Lung (tissue), 12 donors: ENCODE data around the gene PLCH1. TPM values are rescaled to one million over a fixed set of nuclear protein-coding genes. Genes with fewer than 3 reads are reported as not detected.
A peak's percentile ranks its signal among the peaks of the same experiment; 100 is the strongest.

Experiments
- ATAC-seq: fragments of 200-7000 bp; cut with Tn5 transposase; one replicate; pipeline ENCODE4 v1.9.1; 2020; ENCODE audit warnings: moderate number of reproducible peaks; ENCODE audit not compliant: insufficient read depth, low FRiP score
- DNase-seq, 3 donors: peaks; one replicate each; pipeline ENCODE4 v3.0.0-alpha.2; 2013 to 2017
- H3K27ac ChIP-seq, 2 donors: one replicate each; pipeline ENCODE4 v1.5.1; 2013; ENCODE audit warnings: mild to moderate bottlenecking in 2 of 2, moderate library complexity in 2 of 2, control low read depth in 1 of 2, inconsistent platforms in 1 of 2, low read depth in 1 of 2, low read length in 1 of 2
- H3K27me3 ChIP-seq, 3 donors: one replicate each; pipeline ENCODE4 v1.5.1; 2013; ENCODE audit warnings: low read length in 2 of 3; ENCODE audit not compliant: control insufficient read depth in 3 of 3, insufficient read depth in 3 of 3
- H3K36me3 ChIP-seq, 4 donors: one replicate each; pipeline ENCODE4 v1.5.1; 2013; ENCODE audit warnings: low read length in 4 of 4, mild to moderate bottlenecking in 1 of 4, moderate library complexity in 1 of 4; ENCODE audit not compliant: control insufficient read depth in 4 of 4, insufficient read depth in 4 of 4
- H3K4me1 ChIP-seq, 5 donors: one replicate each; pipeline ENCODE4 v1.5.1; 2013; ENCODE audit warnings: low read length in 5 of 5, mild to moderate bottlenecking in 2 of 5, moderate library complexity in 1 of 5; ENCODE audit not compliant: control insufficient read depth in 5 of 5, insufficient read depth in 5 of 5
- H3K4me3 ChIP-seq: one replicate; pipeline ENCODE4 v1.5.1; 2013; ENCODE audit warnings: mild to moderate bottlenecking, control low read depth, moderate library complexity
- H3K9ac ChIP-seq, 2 donors: one replicate each; pipeline ENCODE4 v1.5.1; 2013; ENCODE audit warnings: low read length in 2 of 2, control low read depth in 1 of 2; ENCODE audit not compliant: insufficient read depth in 1 of 2
- H3K9me3 ChIP-seq, 4 donors: one replicate each; pipeline ENCODE4 v1.5.1; 2013; ENCODE audit warnings: low read length in 3 of 4, mild to moderate bottlenecking in 1 of 4, moderate library complexity in 1 of 4; ENCODE audit not compliant: control insufficient read depth in 4 of 4, insufficient read depth in 3 of 4
- WGBS, 2 donors: extraction: QIAGEN DNeasy Blood & Tissue Kit; methylation state at CpG; one replicate each; pipeline ENCODE4 v1.1.7; 2013; 5-methylcytosine and 5-hydroxymethylcytosine counted together
- polyA plus RNA-seq, 2 donors: library from polyadenylated mRNA; stranded (reverse); fragments of 200-250 nt; gene quantifications; one replicate each; pipeline ENCODE4 v1.2.1, GENCODE V29; 2013
- total RNA-seq, 2 donors: library from RNA; depleted of rRNA in 1 of 2; stranded (reverse); fragments of >200 nt in 1 of 2; gene quantifications; one replicate each; pipeline ENCODE4 v1.2.1, GENCODE V29; 2014 to 2021
- TF ChIP-seq, protein P1 (sequence below): IDR thresholded peaks from 2 replicates; pipeline ENCODE4 v1.5.1; 2012; ENCODE audit warnings: mild to moderate bottlenecking; ENCODE audit errors: control extremely low read depth, extremely low read depth
- donor health status: control.
- donor health status: control.
- donor health status: Bipolar disorder and iron deficiency.
- donor health status: healthy.
- donor health status: DM: yes; HTN: yes; CAD: no.

Gene PLCH1
- total and polyA plus RNA-seq, 4 donors, result 2.5 to 22.8 (median 9.1) TPM

DNA sequence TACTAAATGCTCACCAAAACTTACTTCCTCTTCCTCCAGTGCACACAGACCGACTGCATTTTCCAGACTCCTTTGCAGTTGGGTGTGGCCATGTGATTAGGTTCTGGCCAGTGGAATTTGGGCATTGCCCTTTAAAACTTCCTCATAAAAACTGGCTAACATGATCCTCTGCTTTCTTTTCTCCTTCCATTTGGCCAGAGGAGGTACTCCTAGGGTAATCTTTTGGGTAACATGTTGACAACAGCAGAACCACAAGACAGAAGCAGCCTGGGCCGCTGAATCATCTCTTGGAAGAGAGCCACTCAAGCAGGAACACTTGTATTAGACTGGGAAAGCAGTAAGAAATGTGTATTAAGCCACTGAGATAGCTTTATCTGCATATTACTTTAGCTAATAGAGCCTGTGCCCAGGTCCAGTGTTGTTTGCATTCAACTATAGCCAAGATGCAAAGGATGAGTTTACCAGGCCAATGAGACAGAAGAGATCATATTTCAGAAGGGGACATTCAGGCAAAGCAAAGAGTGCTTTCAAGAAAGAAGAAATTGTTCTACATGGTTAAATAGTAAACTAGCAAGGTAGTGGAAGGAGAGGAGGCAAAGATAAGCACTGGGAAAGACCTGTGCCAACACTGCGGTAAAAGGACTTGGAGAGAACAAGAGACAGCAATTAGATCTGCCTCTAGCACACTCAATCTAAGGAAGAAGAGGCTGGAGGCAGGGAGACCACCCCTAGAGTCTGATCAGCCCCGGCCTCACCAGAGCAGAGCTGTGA is 79.8 kb downstream of the PLCH1 start:
- Histone ChIP-seq H3K27me3 (no peaks in the 10 kb centered on the region), H3K9ac (no peak overlapping the region), H3K4me3 (no peak overlapping the region), H3K9me3 (no peaks in the 10 kb centered on the region), H3K27ac (peak overlapping the region in 1 of 2 donors; percentile 34), H3K36me3 (no peaks in the 10 kb centered on the region), H3K4me1 (peaks cover 0 to 7% (median 0%) of the 10 kb centered on the region in 5 donors)
- TF ChIP-seq, protein P1, sequence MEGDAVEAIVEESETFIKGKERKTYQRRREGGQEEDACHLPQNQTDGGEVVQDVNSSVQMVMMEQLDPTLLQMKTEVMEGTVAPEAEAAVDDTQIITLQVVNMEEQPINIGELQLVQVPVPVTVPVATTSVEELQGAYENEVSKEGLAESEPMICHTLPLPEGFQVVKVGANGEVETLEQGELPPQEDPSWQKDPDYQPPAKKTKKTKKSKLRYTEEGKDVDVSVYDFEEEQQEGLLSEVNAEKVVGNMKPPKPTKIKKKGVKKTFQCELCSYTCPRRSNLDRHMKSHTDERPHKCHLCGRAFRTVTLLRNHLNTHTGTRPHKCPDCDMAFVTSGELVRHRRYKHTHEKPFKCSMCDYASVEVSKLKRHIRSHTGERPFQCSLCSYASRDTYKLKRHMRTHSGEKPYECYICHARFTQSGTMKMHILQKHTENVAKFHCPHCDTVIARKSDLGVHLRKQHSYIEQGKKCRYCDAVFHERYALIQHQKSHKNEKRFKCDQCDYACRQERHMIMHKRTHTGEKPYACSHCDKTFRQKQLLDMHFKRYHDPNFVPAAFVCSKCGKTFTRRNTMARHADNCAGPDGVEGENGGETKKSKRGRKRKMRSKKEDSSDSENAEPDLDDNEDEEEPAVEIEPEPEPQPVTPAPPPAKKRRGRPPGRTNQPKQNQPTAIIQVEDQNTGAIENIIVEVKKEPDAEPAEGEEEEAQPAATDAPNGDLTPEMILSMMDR, result no peak
- ATAC-seq (peak; percentile 84), DNase-seq (peak in 1 of 3 donors; percentile 12)
- WGBS, 2 donors, result 43 to 55% methylated on average over 4 of the region's 4 CpGs

DNA sequence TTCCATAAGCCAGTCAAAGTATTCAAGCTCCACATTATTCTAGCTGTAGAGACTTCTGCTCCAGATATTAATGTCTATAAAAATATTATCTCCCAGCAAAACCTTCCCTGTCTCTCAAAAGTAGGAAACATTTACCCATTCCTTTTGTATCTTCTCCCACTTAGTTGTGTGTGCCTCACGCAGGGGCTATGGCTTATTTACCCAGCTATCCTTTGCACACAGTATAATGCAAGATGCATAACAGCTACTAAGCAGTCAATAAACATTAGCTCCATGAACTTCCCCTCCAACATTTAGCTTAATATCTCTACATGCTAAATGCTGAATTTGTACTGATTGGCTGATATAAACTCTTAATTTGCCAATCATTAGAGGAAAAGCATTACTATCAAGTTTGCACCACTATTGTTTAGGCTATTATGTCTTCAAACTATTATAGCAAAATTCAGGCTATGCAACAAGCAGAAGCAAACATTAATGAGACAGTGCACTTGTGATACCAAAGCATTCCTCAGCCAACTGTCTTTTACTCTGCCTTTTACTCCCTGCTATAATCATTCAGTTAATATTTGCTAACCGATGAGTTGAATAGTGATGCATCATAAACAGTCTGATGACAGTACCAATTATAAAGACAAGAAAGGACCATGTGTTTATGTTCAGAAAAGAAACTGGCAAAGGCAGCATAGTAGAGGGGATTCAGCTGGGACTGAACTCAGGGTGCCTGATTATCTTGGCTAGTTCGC is 81.2 kb downstream of the PLCH1 start:
- 84 to 94% methylated on average over 3 of the region's 3 CpGs for WGBS, 2 donors
- no peak overlapping the region for H3K27ac ChIP-seq
- no peaks in the 10 kb centered on the region for H3K9me3 ChIP-seq
- peak in 1 of 3 donors; percentile 26 for DNase-seq
- H3K4me1 ChIP-seq, result peaks cover 0 to 7% (median 0%) of the 10 kb centered on the region in 5 donors
- TF ChIP-seq, protein P1, result no peak
- ATAC-seq, result no peak
- no peak overlapping the region for H3K4me3 ChIP-seq
- H3K27me3 ChIP-seq, result no peaks in the 10 kb centered on the region
- H3K36me3 ChIP-seq, result no peaks in the 10 kb centered on the region
- H3K9ac ChIP-seq, result no peak overlapping the region

DNA sequence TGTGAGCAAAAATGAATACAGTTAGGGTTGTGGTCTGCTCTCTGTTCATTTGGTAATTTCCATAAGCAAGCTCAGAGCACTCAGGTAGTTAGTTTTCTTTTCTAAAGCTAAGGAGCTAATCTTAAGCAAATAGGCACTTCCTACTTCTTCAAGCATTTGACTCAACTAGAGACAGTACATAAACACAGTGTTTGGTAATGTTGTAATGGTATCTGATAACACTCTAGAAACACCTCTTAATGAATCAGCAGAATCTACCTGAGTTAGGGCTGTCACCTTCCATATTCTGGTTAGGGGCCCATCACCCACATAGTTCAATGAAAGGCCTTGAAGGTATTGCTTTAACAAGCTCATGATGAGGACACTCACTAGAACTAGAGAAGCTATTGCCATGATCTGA is 83.1 kb downstream of the PLCH1 start:
- Histone ChIP-seq H3K4me1 (peaks cover 0 to 7% (median 0%) of the 10 kb centered on the region in 5 donors), H3K27me3 (no peaks in the 10 kb centered on the region), H3K27ac (peak overlapping the region in 1 of 2 donors; percentile 61), H3K4me3 (no peak overlapping the region), H3K9me3 (no peaks in the 10 kb centered on the region), H3K9ac (no peak overlapping the region), H3K36me3 (no peaks in the 10 kb centered on the region)
- ATAC-seq (peak; percentile 59), DNase-seq (no peak)
- TF ChIP-seq, protein P1, result no peak
